ENCODE data around the gene KDM5A. TPM values are rescaled to one million over a fixed set of nuclear protein-coding genes. Genes with fewer than 3 reads are reported as not detected.
"Not testable (repeated sequence)": the region's sequence is repeated elsewhere in the genome, so short reads cannot be mapped to it uniquely, and the experiment has no call there.

Gene KDM5A
- total and polyA plus RNA-seq, 5 donors: 6.4 to 36.8 (median 34.1) TPM

- Histone ChIP-seq H3K4me1 (ENCODE audit: control insufficient read depth, insufficient read depth, low read length) (peaks cover 3% of the 10 kb centered on the region), H3K27me3 (ENCODE audit: control insufficient read depth, insufficient read depth) (no peaks in the 10 kb centered on the region), H3K9me3 (ENCODE audit: control insufficient read depth, low read length) (no peaks in the 10 kb centered on the region), H3K27ac (ENCODE audit: low read length) (no peak overlapping the region), H3K4me3 (ENCODE audit: low read length) (peak overlapping the region; percentile 15)
- no peak for DNase-seq
- intact Hi-C loops (cut with DNase I): no loop called here
- 65% methylated on average over 4 of the region's 4 CpGs for WGBS
- no peak for ATAC-seq
Observed at GRCh38 chr12:386651-387050, 2.5 kb downstream of the KDM5A start.

- DNase-seq; intact Hi-C loops (cut with DNase I); H3K9me3 ChIP-seq (ENCODE audit: control insufficient read depth, low read length); H3K27me3 ChIP-seq (ENCODE audit: control insufficient read depth, insufficient read depth); ATAC-seq; H3K4me3 ChIP-seq (ENCODE audit: low read length); H3K4me1 ChIP-seq (ENCODE audit: control insufficient read depth, insufficient read depth, low read length); H3K27ac ChIP-seq (ENCODE audit: low read length): not testable (repeated sequence)
- WGBS: 98% methylated on average over 5 of the region's 5 CpGs
Observed at GRCh38 chr12:370739-371485, 18.2 kb downstream of the KDM5A start.

GRCh38 chr12:367972-368371, 21.1 kb downstream of the KDM5A start:
- Histone ChIP-seq H3K27me3 (ENCODE audit: control insufficient read depth, insufficient read depth) (no peaks in the 10 kb centered on the region), H3K27ac (ENCODE audit: low read length) (no peak overlapping the region), H3K4me3 (ENCODE audit: low read length) (no peak overlapping the region), H3K4me1 (ENCODE audit: control insufficient read depth, insufficient read depth, low read length) (no peaks in the 10 kb centered on the region), H3K9me3 (ENCODE audit: control insufficient read depth, low read length) (peaks cover 4% of the 10 kb centered on the region)
- 87% methylated on average over 1 of the region's 1 CpG for WGBS
- DNase-seq: no peak
- intact Hi-C loops (cut with DNase I): no loop called here
- ATAC-seq: no peak

GRCh38 chr12:366820-367219, 22.3 kb downstream of the KDM5A start:
- DNase-seq: no peak
- no peak for ATAC-seq
- H3K27me3 ChIP-seq (ENCODE audit: control insufficient read depth, insufficient read depth): no peaks in the 10 kb centered on the region
- WGBS: over 99% methylated on average over 2 of the region's 2 CpGs
- intact Hi-C loops (cut with DNase I): no loop called here
- H3K27ac ChIP-seq (ENCODE audit: low read length): no peak overlapping the region
- no peaks in the 10 kb centered on the region for H3K4me1 ChIP-seq (ENCODE audit: control insufficient read depth, insufficient read depth, low read length)
- peaks cover 4% of the 10 kb centered on the region for H3K9me3 ChIP-seq (ENCODE audit: control insufficient read depth, low read length)
- H3K4me3 ChIP-seq (ENCODE audit: low read length): no peak overlapping the region

- intact Hi-C loops (cut with DNase I): no loop called here
Observed at GRCh38 chr12:359091-359490, 30.0 kb downstream of the KDM5A start.

GRCh38 chr12:356276-356988, 32.7 kb downstream of the KDM5A start:
- ATAC-seq: no peak
- Histone ChIP-seq H3K27ac (ENCODE audit: low read length) (no peak overlapping the region), H3K9me3 (ENCODE audit: control insufficient read depth, low read length) (no peaks in the 10 kb centered on the region), H3K4me3 (ENCODE audit: low read length) (no peak overlapping the region), H3K4me1 (ENCODE audit: control insufficient read depth, insufficient read depth, low read length) (no peaks in the 10 kb centered on the region), H3K27me3 (ENCODE audit: control insufficient read depth, insufficient read depth) (no peaks in the 10 kb centered on the region)
- WGBS: 85% methylated on average over 7 of the region's 7 CpGs
- intact Hi-C loops (cut with DNase I): no loop called here
- no peak for DNase-seq

More at GRCh38 chr12:359091-359490, 30.0 kb downstream of the KDM5A start:
- H3K9me3 ChIP-seq (ENCODE audit: control insufficient read depth, low read length): no peaks in the 10 kb centered on the region
- DNase-seq (no peak), ATAC-seq (no peak)
- no peak overlapping the region for H3K4me3 ChIP-seq (ENCODE audit: low read length)
- H3K4me1 ChIP-seq (ENCODE audit: control insufficient read depth, insufficient read depth, low read length): no peaks in the 10 kb centered on the region
- WGBS: 100% methylated on average over 1 of the region's 1 CpG
- no peak overlapping the region for H3K27ac ChIP-seq (ENCODE audit: low read length)
- H3K27me3 ChIP-seq (ENCODE audit: control insufficient read depth, insufficient read depth): no peaks in the 10 kb centered on the region

GRCh38 chr12:351197-351596, 37.9 kb downstream of the KDM5A start:
- H3K4me1 ChIP-seq (ENCODE audit: control insufficient read depth, insufficient read depth, low read length); intact Hi-C loops (cut with DNase I); DNase-seq; H3K4me3 ChIP-seq (ENCODE audit: low read length); H3K27ac ChIP-seq (ENCODE audit: low read length); H3K9me3 ChIP-seq (ENCODE audit: control insufficient read depth, low read length); ATAC-seq; H3K27me3 ChIP-seq (ENCODE audit: control insufficient read depth, insufficient read depth): not testable (repeated sequence)
- WGBS: 98% methylated on average over 4 of the region's 4 CpGs

- ATAC-seq; H3K27me3 ChIP-seq (ENCODE audit: control insufficient read depth, insufficient read depth); H3K27ac ChIP-seq (ENCODE audit: low read length); intact Hi-C loops (cut with DNase I); DNase-seq; H3K4me3 ChIP-seq (ENCODE audit: low read length); H3K9me3 ChIP-seq (ENCODE audit: control insufficient read depth, low read length); H3K4me1 ChIP-seq (ENCODE audit: control insufficient read depth, insufficient read depth, low read length): not testable (repeated sequence)
- 96% methylated on average over 7 of the region's 7 CpGs for WGBS
Observed at GRCh38 chr12:349625-350024, 39.5 kb downstream of the KDM5A start.

- H3K4me1 ChIP-seq (ENCODE audit: control insufficient read depth, insufficient read depth, low read length); H3K27me3 ChIP-seq (ENCODE audit: control insufficient read depth, insufficient read depth); ATAC-seq; intact Hi-C loops (cut with DNase I); H3K9me3 ChIP-seq (ENCODE audit: control insufficient read depth, low read length); H3K27ac ChIP-seq (ENCODE audit: low read length); DNase-seq; H3K4me3 ChIP-seq (ENCODE audit: low read length): not testable (repeated sequence)
- 96% methylated on average over 7 of the region's 7 CpGs for WGBS
Observed at GRCh38 chr12:343036-343435, 46.1 kb downstream of the KDM5A start.

GRCh38 chr12:337039-337438, 52.1 kb downstream of the KDM5A start:
- 93% methylated on average over 6 of the region's 6 CpGs for WGBS
- no peak overlapping the region for H3K4me3 ChIP-seq (ENCODE audit: low read length)
- no peak for ATAC-seq
- no peaks in the 10 kb centered on the region for H3K9me3 ChIP-seq (ENCODE audit: control insufficient read depth, low read length)
- intact Hi-C loops (cut with DNase I): no loop called here
- DNase-seq: no peak
- H3K4me1 ChIP-seq (ENCODE audit: control insufficient read depth, insufficient read depth, low read length): no peaks in the 10 kb centered on the region
- H3K27ac ChIP-seq (ENCODE audit: low read length): no peak overlapping the region
- no peaks in the 10 kb centered on the region for H3K27me3 ChIP-seq (ENCODE audit: control insufficient read depth, insufficient read depth)

- Histone ChIP-seq H3K9me3 (ENCODE audit: control insufficient read depth, low read length) (no peaks in the 10 kb centered on the region), H3K27ac (ENCODE audit: low read length) (no peak overlapping the region), H3K4me1 (ENCODE audit: control insufficient read depth, insufficient read depth, low read length) (no peaks in the 10 kb centered on the region), H3K27me3 (ENCODE audit: control insufficient read depth, insufficient read depth) (no peaks in the 10 kb centered on the region), H3K4me3 (ENCODE audit: low read length) (no peak overlapping the region)
- no peak for ATAC-seq
- no peak for DNase-seq
- intact Hi-C loops (cut with DNase I): no loop called here
- WGBS: 77% methylated on average over 1 of the region's 1 CpG
Observed at GRCh38 chr12:334125-334524, 55.0 kb downstream of the KDM5A start.

Measured in right cardiac atrium (tissue), 5 donors.